GM06990 (cell line): ENCODE measurements around the gene TRIM17.

Source experiments
- DNase-seq: peaks from one replicate; pipeline ENCODE4 v3.0.0-alpha.2; 2011; ENCODE audit not compliant: insufficient read length; ENCODE audit errors: extremely low read depth
- H3K27me3 ChIP-seq: replicated peaks from 2 replicates; pipeline ENCODE4 v1.6.0; 2011; ENCODE audit warnings: low read length; ENCODE audit not compliant: control insufficient read depth, insufficient read depth
- H3K36me3 ChIP-seq: 2 replicates; pipeline ENCODE4 v1.5.1; 2011; ENCODE audit warnings: low read length; ENCODE audit not compliant: control insufficient read depth, insufficient read depth
- H3K4me3 ChIP-seq: replicated peaks from 2 replicates; pipeline ENCODE4 v1.5.1; 2011; ENCODE audit warnings: low read depth, mild to moderate bottlenecking, control low read depth, low read length
- CTCF ChIP-seq: IDR thresholded peaks from 2 replicates; pipeline ENCODE4 v1.5.1; 2011; ENCODE audit warnings: low read length, control low read depth, mild to moderate bottlenecking, inconsistent platforms; ENCODE audit not compliant: insufficient read depth, poor library complexity, severe bottlenecking

TRIM17 gene

DNA sequence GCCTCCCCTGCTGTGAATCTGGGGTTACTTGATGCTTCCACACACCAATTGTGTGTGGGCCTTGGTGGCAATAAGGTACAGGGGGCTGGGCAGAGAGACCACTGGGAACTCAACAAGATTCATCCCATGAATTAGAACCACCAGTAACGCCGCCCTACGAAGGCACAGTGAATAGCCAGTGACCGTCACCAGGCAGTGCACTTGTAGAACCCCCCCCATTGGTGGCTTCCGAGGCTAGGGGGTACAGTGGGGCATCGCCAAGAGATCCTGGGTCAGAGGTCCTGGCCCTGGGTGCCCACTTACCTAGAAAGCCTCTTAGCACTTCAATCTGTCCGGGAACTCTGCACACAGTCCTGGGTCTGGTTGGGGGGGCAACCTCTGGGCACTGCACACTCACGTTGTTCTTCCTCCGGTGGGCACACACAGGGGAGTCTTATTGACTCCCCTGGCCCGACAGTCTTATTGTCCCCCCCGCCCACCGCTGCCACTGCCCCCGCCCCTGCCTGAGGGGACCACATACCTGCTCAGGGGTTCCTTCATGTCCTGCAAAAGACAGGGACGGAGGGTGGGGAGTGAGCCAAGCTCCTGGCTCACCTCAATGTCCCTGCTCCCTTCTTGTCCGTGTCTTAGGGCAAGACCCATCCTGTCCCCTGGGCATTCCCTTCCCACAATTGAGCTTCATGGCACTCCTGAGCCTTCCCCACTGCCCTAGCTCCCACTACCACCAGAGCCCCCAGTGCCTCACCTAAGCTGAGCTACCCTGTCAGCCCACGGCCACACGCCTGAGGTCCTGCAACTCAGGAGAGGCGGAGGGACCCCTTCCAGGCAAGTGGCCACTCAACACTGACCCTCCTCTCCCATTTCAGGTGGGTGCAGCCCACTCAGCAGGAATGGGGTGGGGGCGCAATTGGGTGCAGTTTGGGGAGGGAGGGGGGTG is 7.5 kb downstream of the TRIM17 start:
- DNase-seq, result no peak
- Histone ChIP-seq H3K4me3 (no peak overlapping the region), H3K27me3 (no peaks in the 10 kb centered on the region), H3K36me3 (no peaks in the 10 kb centered on the region; the same call in 1 of the 2 replicates)
- TF ChIP-seq CTCF, result no peak

GRCh38 chr1:228408041-228408868 is 8.4 kb downstream of the TRIM17 start:
- DNase-seq, result no peak
- Histone ChIP-seq H3K4me3 (no peak overlapping the region), H3K27me3 (no peaks in the 10 kb centered on the region), H3K36me3 (peaks cover 2% of the 10 kb centered on the region)
- no peak for TF ChIP-seq CTCF

DNA sequence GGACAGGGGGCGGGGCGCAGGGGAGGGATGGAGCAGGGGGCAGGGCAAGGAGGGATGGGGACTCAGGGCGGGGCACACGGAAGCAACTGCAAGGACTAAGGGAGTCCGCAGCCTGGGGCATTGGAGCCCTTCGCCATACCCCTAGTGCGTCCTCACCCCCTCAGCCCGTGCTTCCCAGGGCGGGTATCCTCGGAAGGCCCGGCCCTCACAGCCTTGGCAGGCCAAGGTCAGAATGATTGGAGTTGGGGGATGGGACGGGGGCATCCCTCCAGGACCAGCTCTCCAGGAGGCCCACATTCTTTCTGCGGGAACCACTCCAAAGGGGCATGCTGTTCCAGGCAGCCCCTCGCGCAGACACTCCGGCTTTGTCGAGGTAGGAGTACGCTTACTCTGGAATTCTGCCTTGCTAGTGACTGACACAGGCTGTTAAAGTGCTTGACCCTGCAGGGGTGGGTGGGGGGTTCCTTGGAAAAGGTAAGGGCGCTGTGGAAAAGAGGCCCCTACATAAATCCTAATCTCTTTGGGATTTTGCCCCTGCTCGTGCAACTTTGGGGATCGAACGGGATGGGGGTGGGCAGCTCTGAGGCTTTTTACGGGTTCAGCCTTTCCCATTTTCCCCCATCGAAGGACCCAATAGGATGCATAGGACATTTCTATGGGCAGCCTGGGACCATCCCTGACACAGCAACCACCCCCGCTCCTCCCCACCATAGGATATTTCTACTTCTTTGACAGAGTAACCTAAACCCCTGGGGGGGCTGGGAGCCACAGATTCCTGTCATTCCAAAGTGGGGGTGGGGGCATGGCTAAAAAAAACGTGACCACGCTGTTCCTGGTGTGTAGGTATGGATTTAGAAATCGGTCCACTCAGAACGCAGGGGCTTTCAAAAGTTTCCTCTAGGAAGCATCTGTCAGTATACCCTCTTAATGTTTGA is 9.3 kb downstream of the TRIM17 start:
- no peak for TF ChIP-seq CTCF
- DNase-seq, result no peak
- H3K36me3 ChIP-seq, result peaks cover 2% of the 10 kb centered on the region
- H3K27me3 ChIP-seq, result no peaks in the 10 kb centered on the region
- peak overlapping the region; percentile 88 for H3K4me3 ChIP-seq

GRCh38 chr1:228405979-228406228 is 10.8 kb downstream of the TRIM17 start:
- no peak for TF ChIP-seq CTCF
- H3K36me3 ChIP-seq, result peaks cover 8% of the 10 kb centered on the region
- no peak for DNase-seq
- no peaks in the 10 kb centered on the region for H3K27me3 ChIP-seq
- H3K4me3 ChIP-seq, result peak overlapping the region; percentile 90

DNA sequence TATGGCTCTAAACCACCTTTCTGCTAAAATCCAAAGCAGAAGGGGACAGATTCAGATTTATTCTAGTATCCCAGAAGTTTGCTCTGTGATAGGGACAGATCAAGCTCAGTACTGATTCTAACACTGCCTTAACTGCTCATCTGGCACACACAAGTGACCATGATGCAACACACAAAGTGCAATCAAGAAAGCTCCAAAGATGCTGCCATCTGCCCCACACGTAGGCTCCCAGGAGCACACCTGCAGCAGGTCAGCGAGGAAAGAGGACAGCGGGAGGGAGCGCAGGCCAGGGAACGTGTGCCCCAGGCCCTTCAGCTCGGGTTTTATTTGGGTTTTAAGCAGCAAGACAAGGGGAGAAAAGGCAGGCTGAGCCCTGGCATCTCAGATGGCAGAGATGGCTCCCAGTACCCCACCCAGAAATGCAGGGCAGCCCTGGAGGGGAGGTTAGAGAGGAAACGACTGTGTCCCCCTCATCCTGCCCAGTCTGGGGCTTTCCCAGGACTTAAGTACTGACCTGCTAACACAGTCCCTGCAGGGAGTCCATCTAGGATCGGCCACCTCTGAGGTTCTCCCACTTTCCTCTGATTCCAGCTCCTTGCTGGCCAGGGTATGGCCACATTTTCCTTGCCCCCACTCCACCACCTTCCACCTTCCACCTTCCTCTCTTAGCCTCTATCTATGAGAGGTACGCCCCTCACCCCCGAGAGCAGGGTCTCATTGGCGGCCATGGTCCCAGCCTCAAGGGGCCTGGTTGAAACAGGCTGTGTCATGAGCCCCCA is 11.3 kb downstream of the TRIM17 start:
- TF ChIP-seq CTCF, result no peak
- Histone ChIP-seq H3K27me3 (no peaks in the 10 kb centered on the region), H3K4me3 (peak overlapping the region; percentile 90), H3K36me3 (peaks cover 12% of the 10 kb centered on the region)
- no peak for DNase-seq
